ENCODE measurements around the gene RTF1.

Gene RTF1

GRCh38 chr15:41511899-41512369, 95.0 kb downstream of the RTF1 start:
- DNase-seq (ENCODE audit: low read depth): no peak
- TF ChIP-seq CTCF (conservative IDR thresholded peaks at IDR 0.05; ENCODE audit: control insufficient read depth, insufficient read depth, low read depth, low read length): no peak
- H3K4me3 ChIP-seq (ENCODE audit: control insufficient read depth, low read depth, low read length): no peak overlapping the region

GRCh38 chr15:41512512-41512939, 95.6 kb downstream of the RTF1 start:
- no peak for DNase-seq (ENCODE audit: low read depth)
- no peak for TF ChIP-seq CTCF (conservative IDR thresholded peaks at IDR 0.05; ENCODE audit: control insufficient read depth, insufficient read depth, low read depth, low read length)
- H3K4me3 ChIP-seq (ENCODE audit: control insufficient read depth, low read depth, low read length): no peak overlapping the region

GRCh38 chr15:41512940-41513505, 96.1 kb downstream of the RTF1 start:
- H3K4me3 ChIP-seq (ENCODE audit: control insufficient read depth, low read depth, low read length): peak overlapping the region; percentile 12
- no peak for TF ChIP-seq CTCF (conservative IDR thresholded peaks at IDR 0.05; ENCODE audit: control insufficient read depth, insufficient read depth, low read depth, low read length)
- no peak for DNase-seq (ENCODE audit: low read depth)

GRCh38 chr15:41513506-41514227, 96.8 kb downstream of the RTF1 start, which contains the start of gene LTK:
Gene LTK (minus strand): TSS chr15:41513827. CDS start chr15:41513709, 118 bp downstream.
- TF ChIP-seq CTCF (conservative IDR thresholded peaks at IDR 0.05; ENCODE audit: control insufficient read depth, insufficient read depth, low read depth, low read length): no peak
- DNase-seq (ENCODE audit: low read depth): no peak
- H3K4me3 ChIP-seq (ENCODE audit: control insufficient read depth, low read depth, low read length): peak within 1 kb of the TSS; percentile 12

GRCh38 chr15:41517895-41518449, 101.1 kb downstream of the RTF1 start:
- no peak overlapping the region for H3K4me3 ChIP-seq (ENCODE audit: control insufficient read depth, low read depth, low read length)
- DNase-seq (ENCODE audit: low read depth): no peak
- TF ChIP-seq CTCF (conservative IDR thresholded peaks at IDR 0.05; ENCODE audit: control insufficient read depth, insufficient read depth, low read depth, low read length): no peak

- H3K4me3 ChIP-seq (ENCODE audit: control insufficient read depth, low read depth, low read length): no peak overlapping the region
- TF ChIP-seq CTCF (conservative IDR thresholded peaks at IDR 0.05; ENCODE audit: control insufficient read depth, insufficient read depth, low read depth, low read length): no peak
- DNase-seq (ENCODE audit: low read depth): no peak
Observed at GRCh38 chr15:41520636-41521035, 103.7 kb downstream of the RTF1 start.
